NCI-H1105 treated with DMSO at 0.1 percent for 48 hours (cell line): ENCODE data around the gene CCDC82.

Source experiments
- DNase-seq: peaks from one replicate; lab custom pipeline; 2025; lab: John Stamatoyannopoulos, UW

The CCDC82 gene

DNA sequence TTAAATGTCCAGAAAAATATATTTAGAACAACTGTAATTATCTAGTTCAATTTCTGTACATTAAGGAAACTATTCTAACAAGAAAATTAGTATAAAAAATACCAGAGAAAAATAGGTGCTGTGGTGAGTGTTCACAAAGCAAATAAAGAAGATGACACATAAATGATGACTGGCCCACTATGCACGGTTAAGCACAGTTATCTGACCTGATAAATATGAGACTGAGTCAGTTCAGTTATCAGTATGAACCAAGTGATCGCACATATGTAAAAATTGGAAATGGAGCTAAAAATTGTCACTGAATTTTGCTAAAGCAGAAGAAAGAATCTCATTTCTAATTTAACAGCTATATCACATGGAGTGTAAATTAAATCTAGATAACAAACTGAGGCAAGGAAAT lies 27.9 kb downstream of the CCDC82 start:
- DNase-seq, result no peak

DNA sequence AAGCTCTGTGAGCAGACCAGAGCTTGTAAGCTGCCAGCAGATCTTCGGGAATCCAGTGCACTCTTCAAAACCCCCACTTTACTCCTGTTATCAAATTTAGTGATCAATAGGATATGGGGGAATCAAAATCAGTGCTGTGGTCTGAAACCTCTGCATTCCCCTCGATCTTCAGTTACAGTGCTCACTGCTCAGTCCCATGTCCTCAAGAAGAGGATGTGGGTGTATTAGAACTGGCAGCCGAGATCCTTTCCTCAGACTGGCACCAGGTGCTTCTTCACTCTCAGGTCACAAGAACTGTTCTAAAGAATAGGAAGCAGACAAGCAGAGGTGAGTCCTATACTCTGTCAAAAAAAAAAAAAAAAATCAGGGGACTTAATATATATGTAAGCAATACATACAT lies 31.4 kb downstream of the CCDC82 start:
- no peak for DNase-seq

DNA sequence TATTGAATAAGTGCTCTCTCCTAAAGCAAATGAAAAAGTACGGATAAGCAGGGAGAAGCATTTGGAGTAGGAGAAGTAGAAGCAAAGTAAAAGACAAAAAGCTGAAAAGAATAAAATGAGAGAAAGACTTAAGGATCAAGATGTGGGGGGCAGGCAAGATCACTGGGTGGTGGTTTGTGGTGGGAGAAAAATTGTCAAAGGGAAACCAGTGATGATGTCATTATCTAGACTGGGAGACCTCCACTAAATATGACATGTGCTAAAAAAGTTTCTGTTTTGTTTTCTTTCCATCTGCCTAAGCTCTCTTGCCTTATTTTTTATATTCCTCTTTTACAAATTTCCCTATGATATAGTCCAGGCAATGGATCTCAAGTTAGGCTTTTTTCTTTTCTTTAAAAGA lies 31.9 kb downstream of the CCDC82 start:
- DNase-seq, result no peak

DNA sequence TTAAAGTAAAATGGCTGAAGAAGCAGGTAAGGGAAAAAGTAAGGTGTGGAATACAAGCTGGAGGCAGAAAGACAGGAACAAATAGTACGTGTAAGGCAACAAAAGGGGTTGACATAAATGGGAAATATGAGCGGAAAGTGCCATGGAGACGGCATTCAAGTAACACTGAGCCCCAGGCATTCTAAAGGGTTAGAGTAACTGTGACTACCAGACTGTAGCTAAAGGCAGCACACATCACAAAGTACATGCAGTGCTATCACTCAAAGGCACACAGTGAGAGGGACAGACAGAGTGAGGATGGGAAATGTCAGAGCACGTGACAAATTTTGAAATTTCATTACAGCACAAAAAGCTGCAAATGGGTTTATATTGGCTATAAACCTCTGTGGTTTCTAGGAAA lies 32.9 kb downstream of the CCDC82 start:
- no peak for DNase-seq

DNA sequence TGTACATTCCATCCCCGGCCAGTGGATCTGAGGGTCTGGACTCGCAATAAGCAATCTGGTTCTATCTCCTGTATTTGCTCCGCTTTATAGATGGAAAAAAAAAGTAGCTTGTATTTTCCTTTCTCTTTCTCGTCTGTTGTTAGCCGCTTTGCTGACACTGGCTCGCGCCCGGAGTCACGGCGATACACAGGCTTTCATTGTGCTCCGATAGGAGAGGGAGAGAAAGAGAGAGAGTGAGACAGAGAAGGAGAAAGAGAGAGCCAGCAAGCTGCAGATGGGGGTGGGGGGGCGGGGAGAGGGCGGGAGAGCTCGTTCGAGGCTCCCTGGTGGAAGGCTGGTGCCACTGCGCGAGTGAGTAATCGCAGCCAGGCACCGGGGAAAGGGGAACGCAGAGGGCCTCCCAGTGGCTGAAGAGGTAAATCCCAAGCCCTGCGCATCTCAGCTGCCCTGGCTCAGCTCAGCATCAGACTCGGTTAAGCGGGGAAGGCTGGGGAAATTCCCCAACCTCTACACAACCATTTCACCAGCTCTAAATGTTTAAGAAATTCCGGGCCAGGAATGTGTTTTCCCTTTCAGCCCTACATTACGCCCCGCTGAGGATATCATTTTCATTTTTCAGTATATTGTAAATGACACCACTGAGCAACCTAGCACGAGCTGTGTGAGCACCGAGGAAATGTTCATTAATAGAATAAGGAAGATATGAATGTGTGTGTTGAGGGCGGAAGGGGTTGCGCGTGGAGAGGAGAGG lies 46.6 kb downstream of the CCDC82 start, which contains the start of gene MAML2:
TSS of gene MAML2 (minus strand) at position 235 of the 751 bp plus-strand sequence. CDS start 1,300 bp downstream, outside the sequence.
- peak; percentile 91 for DNase-seq

DNA sequence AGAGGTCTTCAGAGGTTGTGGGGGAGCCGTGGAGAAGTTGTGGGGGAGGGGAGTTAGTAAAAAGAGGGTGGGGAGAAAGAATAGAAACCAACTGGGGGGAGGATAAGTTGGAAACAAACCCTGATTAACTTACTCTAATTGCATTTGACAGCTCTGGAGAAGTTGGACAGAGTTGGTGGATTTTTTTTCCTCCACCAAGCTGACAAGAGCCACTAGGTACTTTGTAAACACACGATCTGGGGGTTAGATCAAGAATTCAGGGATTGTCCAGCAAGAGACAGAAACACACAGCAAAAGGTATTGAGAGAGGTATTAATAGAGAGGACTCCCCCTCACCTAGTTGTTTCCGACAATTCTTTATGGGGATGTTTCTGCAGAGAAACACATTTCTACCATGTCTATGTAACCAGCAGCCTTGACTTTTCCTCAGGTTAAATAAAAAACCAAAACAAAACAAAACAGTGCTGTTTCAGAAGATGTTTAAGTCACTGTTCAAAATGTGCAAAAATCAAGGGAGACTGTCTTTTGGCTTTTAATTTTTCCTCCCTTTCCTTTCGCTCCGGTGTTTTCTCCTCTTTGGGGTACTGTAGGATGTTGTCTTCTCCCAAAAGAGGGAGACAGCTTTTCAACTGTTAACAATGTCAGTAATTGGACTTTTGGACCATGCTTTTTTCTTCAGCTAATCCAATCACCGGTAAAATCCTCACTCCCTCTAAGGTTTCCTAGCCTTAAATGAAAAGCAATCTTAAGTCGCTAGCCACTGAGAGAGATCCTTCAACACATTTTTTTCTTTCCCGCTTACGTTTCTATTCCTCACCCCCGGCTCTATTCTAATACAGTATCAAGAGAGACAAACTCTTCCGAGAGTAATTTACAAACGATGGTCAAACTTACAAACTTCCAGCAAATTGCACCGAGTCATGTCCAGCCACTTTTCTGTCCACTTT lies 47.4 kb downstream of the CCDC82 start:
- DNase-seq, result no peak

DNA sequence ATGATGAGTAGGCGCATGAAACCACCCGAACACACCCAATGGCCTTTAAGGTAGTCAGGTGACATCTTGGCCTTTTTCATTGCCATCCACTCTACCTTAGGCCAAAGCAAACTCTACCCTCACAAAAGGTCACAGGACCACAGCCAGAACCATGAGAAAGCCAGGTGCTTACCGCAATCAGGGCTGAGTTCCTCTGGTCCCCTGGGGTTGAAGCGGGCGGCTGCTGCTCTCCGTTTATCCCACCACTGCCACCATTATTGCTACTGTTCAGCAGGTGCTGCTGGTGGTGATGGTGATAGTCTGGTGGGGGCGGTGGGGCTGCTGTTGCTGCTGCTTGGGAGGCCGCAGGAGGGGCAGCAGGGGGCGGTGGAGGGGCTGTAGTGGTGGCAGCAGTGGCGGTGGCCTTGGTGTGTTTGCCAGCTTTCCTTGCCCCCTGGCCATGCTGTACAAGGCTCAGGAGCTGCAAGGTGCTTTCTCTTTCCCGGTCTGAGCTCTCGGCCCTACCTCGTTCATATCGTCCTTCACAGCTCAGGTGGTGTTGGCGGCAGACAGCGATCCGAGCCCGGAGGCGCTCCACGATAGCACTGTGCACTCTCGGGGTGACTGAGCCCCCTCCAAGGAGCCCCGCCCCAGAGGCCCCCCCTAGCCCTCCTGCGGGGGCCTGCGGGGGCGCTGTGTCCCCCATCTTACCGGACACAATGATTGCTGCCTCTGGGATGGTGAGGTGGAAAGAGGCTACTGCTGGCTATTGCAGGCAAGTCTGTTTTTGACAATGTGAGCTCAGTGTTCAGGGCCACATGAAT lies 48.3 kb downstream of the CCDC82 start:
- DNase-seq, result no peak

DNA sequence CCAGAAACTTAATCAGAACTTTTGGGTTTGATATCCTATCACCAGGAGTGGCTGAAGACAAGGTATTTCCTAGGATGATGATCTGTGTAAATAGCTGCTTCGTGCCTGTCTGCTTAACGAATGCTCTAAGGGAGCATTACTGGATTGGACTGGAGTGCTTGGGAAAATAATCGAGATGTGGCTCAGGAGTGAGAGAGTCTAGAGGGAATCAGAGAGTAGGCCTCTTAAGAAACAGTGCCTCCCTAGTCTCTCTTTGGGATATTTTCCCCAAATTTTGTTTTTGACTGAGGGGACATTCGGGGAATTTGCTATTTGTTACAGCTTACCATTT lies 49.2 kb downstream of the CCDC82 start:
- DNase-seq, result no peak

DNA sequence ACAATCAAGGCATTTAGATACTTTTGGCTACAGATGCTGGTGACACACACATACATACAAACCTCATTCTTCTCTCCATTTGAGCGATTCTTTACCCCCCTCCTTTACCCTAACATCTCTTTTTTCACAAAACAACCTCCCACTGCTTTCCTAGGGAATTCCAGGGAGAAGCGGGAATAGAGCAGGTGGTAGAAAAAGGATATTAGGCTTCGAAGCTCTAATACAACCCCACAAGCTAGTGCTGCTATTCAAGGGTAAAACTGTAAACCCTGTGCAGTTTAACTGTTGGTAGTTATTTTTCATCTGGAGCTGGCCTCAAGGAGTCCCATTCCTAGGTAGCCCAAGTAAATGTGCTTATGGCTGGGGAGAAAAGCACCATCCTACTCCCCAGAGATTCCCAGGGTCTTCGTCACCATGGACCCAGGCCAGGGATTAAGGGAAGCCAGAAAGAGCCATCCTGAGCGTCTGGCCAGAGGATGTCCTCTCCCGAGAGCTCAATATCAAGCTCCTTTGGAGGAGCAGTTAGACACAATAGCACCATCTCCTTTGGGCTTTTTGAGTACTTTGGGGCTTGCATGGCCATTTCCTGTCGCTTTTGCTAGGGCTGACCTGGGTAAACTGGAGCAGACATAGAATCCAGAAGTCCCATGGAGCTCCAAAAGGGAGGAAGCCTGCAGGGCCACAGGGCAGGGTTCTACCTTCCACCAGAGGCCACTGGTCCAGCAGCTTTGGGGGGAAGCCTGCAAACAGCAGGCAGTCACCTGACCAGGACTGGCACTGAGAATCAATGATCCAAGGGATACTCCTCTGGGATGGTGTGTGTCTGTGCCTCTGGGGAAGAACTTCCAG lies 49.8 kb downstream of the CCDC82 start:
- DNase-seq, result no peak

DNA sequence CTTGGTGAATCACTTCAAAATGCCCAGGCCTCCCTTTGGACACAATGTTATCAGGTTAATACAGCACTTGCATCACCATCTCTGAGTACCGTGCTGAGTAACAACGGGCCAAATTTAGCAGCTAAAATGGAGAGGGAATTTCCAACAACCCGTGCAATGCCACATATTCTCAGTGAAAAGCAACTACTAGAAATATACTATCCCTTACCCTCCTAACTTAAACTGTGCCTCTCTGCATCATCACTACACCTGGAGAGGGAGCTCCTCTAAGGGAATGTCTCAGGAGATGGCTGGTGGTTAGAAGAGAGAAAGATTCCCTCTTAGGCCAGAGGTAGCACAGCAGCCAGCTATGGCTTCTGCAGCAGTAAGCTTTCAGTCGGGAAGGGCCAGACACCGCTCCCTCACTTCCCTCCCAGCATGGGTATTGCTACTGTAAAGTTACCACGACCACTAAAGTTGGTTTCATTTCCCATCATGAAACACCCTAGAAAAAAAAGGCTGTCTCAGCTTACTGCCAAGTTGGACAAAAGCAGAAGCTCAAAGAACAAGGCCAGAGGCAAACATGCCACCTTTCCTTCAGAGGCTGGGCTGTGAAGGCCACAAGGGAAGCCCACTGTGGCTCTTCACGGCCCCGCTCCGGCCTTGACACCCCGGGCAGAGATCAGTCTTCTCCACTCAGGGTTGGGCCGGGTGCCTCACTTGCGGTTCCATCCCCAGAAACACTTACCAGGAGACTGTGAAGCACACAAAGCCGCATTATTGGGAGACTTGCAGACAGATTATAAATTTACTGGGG lies 50.6 kb downstream of the CCDC82 start:
- DNase-seq, result no peak

DNA sequence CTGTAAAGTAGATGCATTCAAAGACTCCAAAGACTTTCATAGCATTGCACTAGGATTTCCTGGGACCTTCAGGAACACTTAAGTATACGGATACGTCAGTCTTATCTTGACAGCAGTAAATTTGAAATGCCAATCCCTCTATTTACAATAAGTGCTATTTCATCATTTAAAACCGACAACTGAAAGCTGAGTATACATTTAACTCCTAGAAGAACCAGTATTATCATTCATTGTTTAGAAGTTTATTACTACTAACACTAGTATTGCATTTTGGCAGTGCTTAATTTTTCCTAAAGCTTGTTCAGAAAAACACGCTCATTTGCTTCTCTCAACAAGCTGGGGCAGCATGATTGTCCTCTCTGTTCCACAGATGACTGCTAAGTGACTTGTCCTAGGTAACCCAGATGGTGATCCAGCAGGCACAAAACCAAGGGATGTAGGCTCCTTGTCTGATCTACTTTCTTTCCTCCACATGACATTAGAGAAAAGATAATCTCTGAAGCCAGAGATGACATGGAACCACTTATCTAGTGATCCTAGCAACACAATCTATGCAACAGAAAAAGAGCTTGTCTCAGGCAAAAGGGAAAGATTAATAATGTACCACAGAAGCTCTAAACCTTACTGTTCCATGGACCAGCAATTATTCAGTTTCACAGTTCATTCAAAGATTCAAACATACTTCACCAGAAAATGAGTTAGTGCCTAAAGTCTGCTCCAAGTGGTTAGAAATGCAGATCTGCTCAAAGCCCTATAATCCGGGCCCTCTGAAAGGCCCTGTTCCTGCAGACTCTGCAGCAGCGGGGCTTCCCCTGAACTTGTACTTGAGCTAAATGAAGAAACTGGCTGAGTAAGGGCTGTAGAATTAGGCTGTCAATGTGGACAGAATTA lies 51.9 kb downstream of the CCDC82 start:
- no peak for DNase-seq

DNA sequence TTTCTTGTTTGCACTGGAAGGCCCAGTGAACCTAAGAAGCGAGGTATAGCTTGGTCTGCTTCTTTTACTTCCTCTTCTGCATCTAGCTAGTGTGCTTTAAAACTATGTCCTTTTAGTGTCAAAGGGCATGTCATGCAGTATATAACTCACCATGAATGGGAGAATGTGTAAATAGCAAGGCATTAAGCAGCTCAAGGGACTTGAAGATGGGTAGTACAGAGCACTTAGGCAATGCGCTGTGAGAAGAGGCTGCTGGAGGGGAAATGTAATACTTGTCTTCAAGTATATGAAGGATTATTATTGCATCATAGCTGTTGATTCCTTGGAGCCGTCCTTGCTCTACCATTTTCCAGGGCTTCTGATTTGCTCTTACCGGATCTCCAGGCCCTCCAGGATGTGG lies 54.3 kb downstream of the CCDC82 start:
- no peak for DNase-seq

DNA sequence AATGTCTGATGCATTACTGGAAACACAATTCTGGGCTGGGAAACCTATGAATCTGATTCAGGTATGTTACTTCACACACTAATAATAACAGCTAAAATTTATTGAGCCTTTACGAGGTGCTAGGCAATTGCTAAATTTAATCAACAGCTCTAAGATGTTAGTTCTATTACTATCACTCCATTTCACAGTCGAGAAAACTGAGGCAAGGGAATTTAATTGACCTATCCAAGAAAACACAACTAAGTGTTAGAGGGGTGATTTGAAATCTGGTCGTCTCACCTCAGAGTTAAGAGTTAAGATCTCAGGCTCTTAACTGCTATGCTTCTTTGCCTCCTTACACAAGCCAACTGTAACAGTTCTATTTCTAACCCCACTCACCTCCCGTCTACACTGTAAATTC lies 55.5 kb downstream of the CCDC82 start:
- no peak for DNase-seq

DNA sequence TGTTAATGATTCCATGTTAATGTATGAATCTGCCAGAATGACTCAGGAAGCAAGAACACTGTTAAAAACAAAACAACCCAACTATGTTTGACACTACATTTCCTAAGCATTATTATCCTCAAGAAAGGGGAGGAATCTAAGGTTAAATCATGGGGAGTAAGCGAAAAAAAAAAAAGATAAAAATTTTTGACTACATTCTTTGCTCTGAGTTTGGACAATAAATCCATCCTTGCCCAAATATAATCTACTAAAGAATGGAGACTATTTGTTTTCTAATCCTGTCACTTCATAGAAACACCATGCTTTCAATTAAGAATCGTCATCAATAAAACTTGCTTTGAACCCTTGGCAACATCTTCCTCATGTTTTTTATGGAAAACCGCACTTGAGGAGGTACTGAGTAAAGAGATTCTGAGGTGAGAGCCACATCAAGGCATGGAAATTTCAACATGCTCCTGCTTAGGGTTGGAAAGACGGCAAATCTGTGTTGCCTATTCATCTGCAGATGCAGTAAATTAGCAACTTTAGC lies 56.5 kb downstream of the CCDC82 start:
- no peak for DNase-seq

DNA sequence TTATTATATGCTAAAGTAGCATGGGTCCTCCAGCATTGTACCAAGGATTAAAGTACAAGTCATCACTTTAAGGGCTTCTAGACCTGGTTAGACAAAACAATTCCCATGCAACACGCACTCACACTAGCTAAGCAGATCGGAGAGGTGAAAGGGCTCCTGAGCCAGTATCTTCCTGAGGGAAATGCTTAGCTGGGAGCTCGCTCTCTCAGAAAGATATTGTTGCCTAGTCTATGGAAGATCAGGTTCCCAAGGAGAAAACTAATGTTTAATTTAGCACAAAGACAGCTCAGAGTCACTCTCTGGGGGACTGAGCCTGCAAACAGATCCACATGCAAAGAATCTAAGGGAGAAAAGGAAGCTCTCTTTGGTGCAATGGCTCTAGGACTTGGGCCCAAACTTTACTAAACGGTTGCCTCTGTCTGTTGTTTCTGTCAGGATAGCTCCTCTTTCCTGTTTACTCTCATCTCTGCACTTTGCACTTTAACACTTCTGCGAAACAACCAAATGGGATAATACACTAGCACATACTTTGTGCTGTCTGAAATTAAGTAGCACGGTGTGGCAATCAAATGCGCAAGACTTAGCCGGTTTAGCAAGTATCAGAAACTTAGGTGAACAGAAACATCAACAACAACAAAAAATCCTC lies 57.5 kb downstream of the CCDC82 start:
- no peak for DNase-seq

DNA sequence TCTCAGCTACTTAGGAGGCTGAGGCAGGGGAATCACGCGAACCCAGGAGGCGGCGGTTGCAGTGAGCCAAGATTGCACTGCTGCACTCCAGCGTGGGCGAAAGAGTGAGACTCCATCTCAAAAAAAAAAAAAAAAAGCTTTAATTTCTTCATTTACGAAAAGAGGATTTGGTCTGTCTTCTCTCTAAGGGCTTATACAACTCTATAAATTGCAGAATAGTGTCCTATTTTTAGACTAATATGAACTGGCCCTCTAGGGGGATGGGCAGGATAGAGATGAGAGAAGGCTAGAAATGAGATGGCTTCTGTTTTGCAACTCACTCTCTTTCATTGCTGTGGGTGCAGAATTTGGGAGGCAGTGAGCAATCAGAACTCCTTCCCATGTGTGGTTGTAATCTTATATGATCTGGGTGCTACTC lies 58.0 kb downstream of the CCDC82 start:
- no peak for DNase-seq

DNA sequence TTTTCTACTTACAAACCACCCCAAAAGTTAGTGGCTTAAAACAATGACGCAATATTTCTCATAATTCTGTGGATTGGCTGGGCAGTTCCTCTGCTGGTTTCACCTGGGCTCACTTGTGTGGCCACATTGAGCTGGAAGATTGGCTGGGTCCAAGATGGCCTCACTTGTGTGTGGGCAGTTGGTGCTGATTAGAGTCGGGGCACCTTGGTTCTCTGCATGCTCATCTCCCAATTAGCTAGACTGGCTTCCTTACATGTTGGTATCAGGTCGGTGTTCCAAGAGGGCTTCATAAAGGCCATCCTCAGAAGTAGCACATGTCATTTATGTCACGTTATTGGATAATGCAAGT lies 59.2 kb downstream of the CCDC82 start:
- no peak for DNase-seq

DNA sequence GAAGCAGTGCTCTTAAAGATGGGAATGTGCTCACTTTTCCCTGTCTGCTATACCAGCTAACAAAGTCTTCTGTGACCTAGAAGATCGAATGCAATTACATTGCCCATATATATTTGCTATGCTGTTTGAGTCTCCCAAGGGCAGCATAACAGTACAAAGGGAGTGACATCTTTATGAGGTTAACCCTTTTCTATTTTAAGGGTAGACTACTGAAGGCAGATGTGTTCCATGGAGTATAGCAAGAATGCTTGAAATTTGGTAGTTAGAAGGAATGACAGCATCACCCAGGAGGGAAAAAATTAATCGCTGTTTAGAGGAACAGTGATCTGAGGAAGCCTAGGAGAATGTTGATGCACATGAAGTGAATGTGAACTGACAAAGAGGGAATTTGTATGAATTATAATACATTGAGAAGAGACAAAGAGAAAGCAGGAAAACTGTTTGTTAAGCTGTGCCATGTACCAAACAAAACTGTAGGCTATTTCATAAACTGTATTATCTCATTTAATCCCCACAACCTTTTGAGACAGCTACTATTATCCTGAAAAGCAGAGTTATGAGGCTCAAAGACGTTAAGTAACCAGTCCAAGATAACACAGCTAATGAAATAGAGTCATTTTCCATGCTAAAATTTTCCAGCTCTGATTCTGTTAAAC lies 59.7 kb downstream of the CCDC82 start:
- no peak for DNase-seq
